ENCODE measurements around the gene OSGIN1.
A peak's percentile ranks its signal among the peaks of the same experiment; 100 is the strongest.

OSGIN1 gene

GRCh38 chr16:83952940-83953795, at the start of gene OSGIN1:
TSS of gene OSGIN1 (plus strand) at chr16:83953240. CDS start at chr16:83957672, 4,432 bp downstream.
- peak; percentile 92 for DNase-seq (ENCODE audit: low spot score)

GRCh38 chr16:83903751-83904150, 49.3 kb upstream of the OSGIN1 start:
- no peak for DNase-seq (ENCODE audit: low spot score)

- DNase-seq (ENCODE audit: low spot score), result no peak
Observed at GRCh38 chr16:83906683-83907082, 46.4 kb upstream of the OSGIN1 start.

- DNase-seq (ENCODE audit: low spot score), result no peak
Observed at GRCh38 chr16:83907111-83907510, 45.9 kb upstream of the OSGIN1 start.

GRCh38 chr16:83907631-83908250, 45.3 kb upstream of the OSGIN1 start:
- DNase-seq (ENCODE audit: low spot score), result no peak

- no peak for DNase-seq (ENCODE audit: low spot score)
Observed at GRCh38 chr16:83908798-83909197, 44.2 kb upstream of the OSGIN1 start.

GRCh38 chr16:83911290-83911689, 41.8 kb upstream of the OSGIN1 start:
- DNase-seq (ENCODE audit: low spot score), result no peak

- DNase-seq (ENCODE audit: low spot score), result no peak
Observed at GRCh38 chr16:83912519-83913244, 40.4 kb upstream of the OSGIN1 start.

- no peak for DNase-seq (ENCODE audit: low spot score)
Observed at GRCh38 chr16:83913245-83913633, 39.8 kb upstream of the OSGIN1 start.

GRCh38 chr16:83914091-83914710, 38.8 kb upstream of the OSGIN1 start:
- DNase-seq (ENCODE audit: low spot score), result no peak

GRCh38 chr16:83915081-83915480, 38.0 kb upstream of the OSGIN1 start:
- DNase-seq (ENCODE audit: low spot score), result no peak

- DNase-seq (ENCODE audit: low spot score), result no peak
Observed at GRCh38 chr16:83915491-83915890, 37.5 kb upstream of the OSGIN1 start.

GRCh38 chr16:83917152-83918120, 35.6 kb upstream of the OSGIN1 start:
- no peak for DNase-seq (ENCODE audit: low spot score)

GRCh38 chr16:83920894-83921491, 32.0 kb upstream of the OSGIN1 start:
- no peak for DNase-seq (ENCODE audit: low spot score)

- no peak for DNase-seq (ENCODE audit: low spot score)
Observed at GRCh38 chr16:83923581-83924365, 29.3 kb upstream of the OSGIN1 start.

GRCh38 chr16:83924686-83925085, 28.4 kb upstream of the OSGIN1 start:
- DNase-seq (ENCODE audit: low spot score), result no peak

- DNase-seq (ENCODE audit: low spot score), result no peak
Observed at GRCh38 chr16:83925095-83925905, 27.7 kb upstream of the OSGIN1 start.

- no peak for DNase-seq (ENCODE audit: low spot score)
Observed at GRCh38 chr16:83925957-83926725, 26.9 kb upstream of the OSGIN1 start.
